Fibroblast of the conjunctiva (primary cell): ENCODE measurements around the gene BEND3.
"Not testable (repeated sequence)": the region's sequence is repeated elsewhere in the genome, so short reads cannot be mapped to it uniquely, and the experiment has no call there.

ENCODE experiments used
- DNase-seq: peaks from one replicate; pipeline ENCODE4 v3.0.0-alpha.2; 2010; ENCODE audit warnings: low read depth

BEND3 gene

GRCh38 chr6:107033126-107033525 lies 82.2 kb downstream of the BEND3 start:
- no peak for DNase-seq

GRCh38 chr6:107032051-107032450 lies 83.3 kb downstream of the BEND3 start:
- DNase-seq = no peak

GRCh38 chr6:107030151-107030550 lies 85.2 kb downstream of the BEND3 start:
- DNase-seq = no peak

GRCh38 chr6:107026965-107027364 lies 88.3 kb downstream of the BEND3 start:
- DNase-seq = no peak

- DNase-seq = no peak
These were observed 93.7 kb downstream of the BEND3 start for GRCh38 chr6:107021446-107022185.

GRCh38 chr6:107020239-107020638 lies 95.1 kb downstream of the BEND3 start:
- no peak for DNase-seq

DNA sequence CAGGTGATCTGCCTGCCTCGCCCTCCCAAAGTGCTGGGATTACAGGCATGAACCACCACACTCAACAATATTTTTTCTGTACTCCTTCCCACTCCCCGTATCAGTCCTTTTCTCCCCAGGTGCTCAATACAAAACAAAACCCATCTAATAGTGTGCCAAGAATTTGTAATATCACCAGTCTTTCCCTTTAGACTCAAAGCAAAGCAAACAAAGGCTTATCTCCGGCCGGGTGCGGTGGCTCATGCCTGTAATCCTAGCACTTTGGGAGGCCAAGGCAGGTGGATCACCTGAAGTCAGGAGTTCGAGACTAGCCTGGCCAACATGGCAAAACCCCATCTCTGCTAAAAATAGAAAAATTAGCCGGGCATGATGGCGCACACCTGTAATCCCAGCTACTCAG lies 95.7 kb downstream of the BEND3 start:
- DNase-seq = not testable (repeated sequence)

- no peak for DNase-seq
These were observed 96.3 kb downstream of the BEND3 start for GRCh38 chr6:107019047-107019446.
